Measurements from ENCODE around the gene IDH2. TPM values are rescaled to one million over a fixed set of nuclear protein-coding genes. Genes with fewer than 3 reads are reported as not detected.

Gene IDH2
- total RNA-seq, 4 donors from 2014 or later, result 19.1 to 101 (median 85.1) TPM

DNA sequence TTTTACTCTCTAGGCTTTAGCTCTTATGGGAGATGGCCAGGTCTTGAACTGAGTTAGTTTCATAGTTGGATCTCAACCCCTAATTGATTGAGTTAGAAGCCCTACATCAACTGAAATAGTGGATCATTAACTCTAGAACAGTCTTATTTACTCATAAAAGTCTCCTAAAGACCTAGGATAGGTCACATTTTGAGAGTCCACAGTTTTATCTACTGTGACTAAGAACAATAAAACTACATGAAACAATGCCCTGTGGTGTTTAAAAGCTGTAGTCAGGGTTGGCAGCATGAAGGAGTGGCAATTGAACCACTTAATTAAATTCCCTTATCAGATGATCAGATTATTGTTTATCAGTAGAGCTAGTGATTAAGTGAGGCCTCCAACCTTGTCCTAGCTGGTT, 22.2 kb upstream of the IDH2 start:
- no peak for DNase-seq
- Histone ChIP-seq H3K27ac (peak overlapping the region; percentile 60 to 76 (median 75)), H3K4me3 (no peak overlapping the region), H3K36me3 (no peaks in the 10 kb centered on the region), H3K4me1 (peaks cover 0 to 18% (median 5%) of the 10 kb centered on the region in 4 donors), H3K27me3 (no peaks in the 10 kb centered on the region), H3K9me3 (no peaks in the 10 kb centered on the region)
- in situ Hi-C loops (cut with MboI; ENCODE audit: low pct_ligation_motif_present in 1 of 4, low pct_unique_long_range_greater_than_20kb in 1 of 4, low sequenced_read_pairs in 3 of 4), result no loop called here
- TF ChIP-seq, protein P1, sequence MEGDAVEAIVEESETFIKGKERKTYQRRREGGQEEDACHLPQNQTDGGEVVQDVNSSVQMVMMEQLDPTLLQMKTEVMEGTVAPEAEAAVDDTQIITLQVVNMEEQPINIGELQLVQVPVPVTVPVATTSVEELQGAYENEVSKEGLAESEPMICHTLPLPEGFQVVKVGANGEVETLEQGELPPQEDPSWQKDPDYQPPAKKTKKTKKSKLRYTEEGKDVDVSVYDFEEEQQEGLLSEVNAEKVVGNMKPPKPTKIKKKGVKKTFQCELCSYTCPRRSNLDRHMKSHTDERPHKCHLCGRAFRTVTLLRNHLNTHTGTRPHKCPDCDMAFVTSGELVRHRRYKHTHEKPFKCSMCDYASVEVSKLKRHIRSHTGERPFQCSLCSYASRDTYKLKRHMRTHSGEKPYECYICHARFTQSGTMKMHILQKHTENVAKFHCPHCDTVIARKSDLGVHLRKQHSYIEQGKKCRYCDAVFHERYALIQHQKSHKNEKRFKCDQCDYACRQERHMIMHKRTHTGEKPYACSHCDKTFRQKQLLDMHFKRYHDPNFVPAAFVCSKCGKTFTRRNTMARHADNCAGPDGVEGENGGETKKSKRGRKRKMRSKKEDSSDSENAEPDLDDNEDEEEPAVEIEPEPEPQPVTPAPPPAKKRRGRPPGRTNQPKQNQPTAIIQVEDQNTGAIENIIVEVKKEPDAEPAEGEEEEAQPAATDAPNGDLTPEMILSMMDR (IDR thresholded peaks at IDR 0.05), result no peak
- TF ChIP-seq EP300 (IDR thresholded peaks at IDR 0.05; ENCODE audit: low read depth) (no peak), POLR2A (IDR thresholded peaks at IDR 0.05) (no peak), POLR2AphosphoS5 (IDR thresholded peaks at IDR 0.05) (no peak)
- intact Hi-C loops (cut with DNase I; ENCODE audit: low total_unique reads), result no loop called here

DNA sequence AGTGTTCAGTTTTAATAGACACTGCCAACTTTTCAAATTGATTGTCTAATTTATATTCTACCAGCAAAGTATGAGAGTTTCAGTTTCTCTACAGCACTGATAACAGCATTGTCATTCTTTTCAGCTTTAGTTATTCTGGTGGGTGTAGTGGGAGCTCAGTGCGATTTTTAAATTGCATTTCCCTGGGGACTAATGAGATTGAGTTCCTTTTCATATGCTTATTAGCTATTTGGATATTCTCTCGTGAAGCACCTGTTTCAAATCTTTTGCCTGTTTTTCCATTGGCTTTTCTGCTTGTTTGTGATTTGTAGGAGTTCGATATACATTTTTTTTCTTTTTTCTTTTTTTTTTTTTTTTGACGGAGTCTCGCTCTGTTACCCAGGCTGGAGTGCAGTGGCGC, 18.8 kb upstream of the IDH2 start:
- H3K4me1 ChIP-seq, result peaks cover 0 to 12% (median 2%) of the 10 kb centered on the region in 4 donors
- WGBS, 2 donors (ENCODE audit: low coverage in 1 of 2), result 87 to 100% methylated on average over 5 to 6 of the region's 6 CpGs
- in situ Hi-C loops (cut with MboI; ENCODE audit: low pct_ligation_motif_present in 1 of 4, low pct_unique_long_range_greater_than_20kb in 1 of 4, low sequenced_read_pairs in 3 of 4), result no loop called here
- no peak for DNase-seq
- no peaks in the 10 kb centered on the region for H3K36me3 ChIP-seq
- TF ChIP-seq POLR2AphosphoS5 (IDR thresholded peaks at IDR 0.05) (no peak), POLR2A (IDR thresholded peaks at IDR 0.05) (no peak)
- TF ChIP-seq, protein P1 (IDR thresholded peaks at IDR 0.05), result no peak
- intact Hi-C loops (cut with DNase I; ENCODE audit: low total_unique reads), result no loop called here
- H3K4me3 ChIP-seq, result no peak overlapping the region
- H3K9me3 ChIP-seq, result no peaks in the 10 kb centered on the region
- H3K27me3 ChIP-seq, result no peaks in the 10 kb centered on the region
- H3K27ac ChIP-seq, result no peak overlapping the region

DNA sequence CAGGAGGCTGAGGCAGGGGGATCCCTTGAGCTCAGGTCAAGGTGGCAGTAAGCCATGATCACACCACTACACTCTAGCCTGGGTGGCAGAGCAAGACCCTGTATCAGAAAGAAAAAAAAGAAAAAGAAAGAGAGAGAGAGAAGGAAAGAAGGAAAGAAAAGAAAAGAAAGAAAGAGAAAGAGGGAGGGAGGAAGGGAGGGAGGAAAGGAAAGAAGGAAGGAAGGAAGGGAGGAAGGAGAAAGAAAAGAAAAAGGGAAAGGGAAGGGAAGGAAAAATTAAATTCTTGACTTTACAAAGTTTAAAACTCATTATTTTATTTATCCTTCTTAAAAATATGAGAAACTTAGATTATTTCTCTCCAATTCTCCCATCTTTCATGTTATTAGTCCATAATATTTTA, 17.1 kb upstream of the IDH2 start:
- Histone ChIP-seq H3K4me1 (no peaks in the 10 kb centered on the region), H3K9me3 (peaks cover 11% of the 10 kb centered on the region in 2 donors), H3K36me3 (no peaks in the 10 kb centered on the region), H3K4me3 (no peak overlapping the region), H3K27ac (no peak overlapping the region), H3K27me3 (no peaks in the 10 kb centered on the region)
- intact Hi-C loops (cut with DNase I; ENCODE audit: low total_unique reads) (no loop called here), in situ Hi-C loops (cut with MboI; ENCODE audit: low pct_ligation_motif_present in 1 of 4, low pct_unique_long_range_greater_than_20kb in 1 of 4, low sequenced_read_pairs in 3 of 4) (no loop called here)
- TF ChIP-seq POLR2A (IDR thresholded peaks at IDR 0.05), result no peak
- no peak for DNase-seq

DNA sequence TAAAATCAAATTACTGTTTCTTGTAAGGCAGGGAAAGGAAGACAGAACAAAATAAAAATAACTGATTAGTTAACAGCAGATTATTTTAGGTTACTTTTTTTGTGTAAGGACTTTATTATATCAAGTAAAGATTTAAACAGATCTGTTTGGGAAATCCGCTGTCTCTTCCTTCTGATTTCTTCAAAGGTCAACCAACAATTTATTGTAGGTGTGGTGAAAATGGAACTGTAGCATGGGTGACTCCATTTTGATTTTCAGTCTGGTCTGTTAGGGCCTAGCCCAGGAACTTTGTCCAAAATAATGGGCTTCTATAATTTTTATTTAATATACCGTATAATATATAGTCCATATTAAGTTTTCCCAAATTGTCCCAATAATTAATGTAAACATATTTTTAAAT, 13.5 kb upstream of the IDH2 start:
- no peak for DNase-seq
- Histone ChIP-seq H3K27me3 (no peaks in the 10 kb centered on the region), H3K36me3 (no peaks in the 10 kb centered on the region), H3K4me3 (no peak overlapping the region), H3K27ac (no peak overlapping the region), H3K4me1 (no peaks in the 10 kb centered on the region), H3K9me3 (peaks cover 11 to 17% of the 10 kb centered on the region in 2 donors)
- TF ChIP-seq POLR2A (IDR thresholded peaks at IDR 0.05), result no peak
- TF ChIP-seq, protein P1 (IDR thresholded peaks at IDR 0.05), result no peak
- TF ChIP-seq POLR2AphosphoS5 (IDR thresholded peaks at IDR 0.05), result no peak
- TF ChIP-seq EP300 (IDR thresholded peaks at IDR 0.05; ENCODE audit: low read depth), result no peak
- intact Hi-C loops (cut with DNase I; ENCODE audit: low total_unique reads) (no loop called here), in situ Hi-C loops (cut with MboI; ENCODE audit: low pct_ligation_motif_present in 1 of 4, low pct_unique_long_range_greater_than_20kb in 1 of 4, low sequenced_read_pairs in 3 of 4) (no loop called here)
- WGBS, 2 donors (ENCODE audit: low coverage in 1 of 2), result 98 to 100% methylated on average over 2 of the region's 2 CpGs

DNA sequence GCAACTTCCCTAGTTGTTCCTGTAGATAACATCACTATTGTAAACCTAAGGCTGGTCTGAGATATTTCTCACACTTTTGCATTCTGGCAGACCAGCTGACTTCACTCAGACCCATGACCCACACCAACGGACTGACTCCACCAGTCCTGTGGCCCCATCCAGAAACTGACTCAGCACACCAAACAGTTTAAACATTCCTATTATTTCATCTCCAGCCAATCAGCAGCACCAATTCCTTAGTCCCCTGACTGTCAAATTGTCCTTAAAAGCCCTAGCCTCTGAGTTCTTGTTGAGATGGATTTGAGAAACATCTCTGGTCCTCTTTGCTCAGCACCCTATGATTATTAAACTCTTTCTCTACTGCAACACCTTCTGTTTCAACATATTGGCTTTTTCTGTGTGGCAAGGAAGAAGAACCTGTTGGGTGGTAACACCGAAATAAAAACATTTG, 12.2 kb upstream of the IDH2 start:
- H3K4me1 ChIP-seq, result no peaks in the 10 kb centered on the region
- H3K9me3 ChIP-seq, result peaks cover 11 to 17% of the 10 kb centered on the region in 2 donors
- in situ Hi-C loops (cut with MboI; ENCODE audit: low pct_ligation_motif_present in 1 of 4, low pct_unique_long_range_greater_than_20kb in 1 of 4, low sequenced_read_pairs in 3 of 4), result no loop called here
- no peaks in the 10 kb centered on the region for H3K36me3 ChIP-seq
- no peak for DNase-seq
- intact Hi-C loops (cut with DNase I; ENCODE audit: low total_unique reads), result no loop called here
- 46 to 100% methylated on average over 1 to 2 of the region's 2 CpGs for WGBS, 2 donors (ENCODE audit: low coverage in 1 of 2)
- no peaks in the 10 kb centered on the region for H3K27me3 ChIP-seq
- TF ChIP-seq EP300 (IDR thresholded peaks at IDR 0.05; ENCODE audit: low read depth), result no peak
- no peak for TF ChIP-seq POLR2A (IDR thresholded peaks at IDR 0.05)
- H3K4me3 ChIP-seq, result no peak overlapping the region
- H3K27ac ChIP-seq, result no peak overlapping the region

Measured in transverse colon (tissue), 4 donors.